PC-9 (cell line): ENCODE data around the gene FLT4.

Experiments
- EZH2 ChIP-seq: fragments of 200-600 bp; sonication (generic); IDR thresholded peaks from 2 replicates; pipeline ENCODE4 v1.8.0; 2017; ENCODE audit warnings: antibody characterized with exemption, low read depth
- TF ChIP-seq, protein P1 (sequence below): fragments of 200-600 bp; sonication (generic); conservative IDR thresholded peaks from 2 replicates; pipeline ENCODE4 v1.6.1; 2017; ENCODE audit warnings: mixed run types, antibody characterized with exemption, mild to moderate bottlenecking, moderate library complexity

DNA sequence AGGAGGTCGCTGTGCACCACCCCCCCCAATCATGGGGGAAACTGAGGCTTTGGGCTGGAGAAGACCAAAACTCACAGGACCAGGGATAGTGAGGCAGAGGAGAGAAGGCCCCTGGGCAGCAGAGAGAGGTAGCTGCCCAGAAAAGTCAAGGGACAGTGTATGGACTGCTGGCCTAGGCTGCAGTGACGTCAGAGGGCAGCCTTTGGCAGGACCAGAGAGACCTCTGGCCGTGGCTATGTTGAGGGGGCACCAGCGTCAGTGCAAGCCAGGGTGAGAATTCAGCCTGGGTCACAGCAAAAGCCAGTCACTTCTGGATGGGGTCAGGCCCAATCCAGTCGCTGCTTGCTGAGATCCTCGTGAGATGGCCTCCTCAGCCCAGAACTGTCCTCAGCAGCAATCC, 26.5 kb downstream of the FLT4 start:
- TF ChIP-seq, protein P1, sequence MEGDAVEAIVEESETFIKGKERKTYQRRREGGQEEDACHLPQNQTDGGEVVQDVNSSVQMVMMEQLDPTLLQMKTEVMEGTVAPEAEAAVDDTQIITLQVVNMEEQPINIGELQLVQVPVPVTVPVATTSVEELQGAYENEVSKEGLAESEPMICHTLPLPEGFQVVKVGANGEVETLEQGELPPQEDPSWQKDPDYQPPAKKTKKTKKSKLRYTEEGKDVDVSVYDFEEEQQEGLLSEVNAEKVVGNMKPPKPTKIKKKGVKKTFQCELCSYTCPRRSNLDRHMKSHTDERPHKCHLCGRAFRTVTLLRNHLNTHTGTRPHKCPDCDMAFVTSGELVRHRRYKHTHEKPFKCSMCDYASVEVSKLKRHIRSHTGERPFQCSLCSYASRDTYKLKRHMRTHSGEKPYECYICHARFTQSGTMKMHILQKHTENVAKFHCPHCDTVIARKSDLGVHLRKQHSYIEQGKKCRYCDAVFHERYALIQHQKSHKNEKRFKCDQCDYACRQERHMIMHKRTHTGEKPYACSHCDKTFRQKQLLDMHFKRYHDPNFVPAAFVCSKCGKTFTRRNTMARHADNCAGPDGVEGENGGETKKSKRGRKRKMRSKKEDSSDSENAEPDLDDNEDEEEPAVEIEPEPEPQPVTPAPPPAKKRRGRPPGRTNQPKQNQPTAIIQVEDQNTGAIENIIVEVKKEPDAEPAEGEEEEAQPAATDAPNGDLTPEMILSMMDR: no peak
- no peak for TF ChIP-seq EZH2
